ENCODE measurements around the gene SOX15. TPM values are rescaled to one million over a fixed set of nuclear protein-coding genes. Genes with fewer than 3 reads are reported as not detected.

Gene SOX15
- total and polyA plus RNA-seq, 2 of the 13 experiments (the other 11 are each of a cell fraction or from before 2014, with no cell fraction given) = 0.07 to 0.18 TPM

GRCh38 chr17:7573324-7574080, 16.4 kb downstream of the SOX15 start (continued):
- TF ChIP-seq ZBTB8A (CRISPR knock-in tag; IDR thresholded peaks at IDR 0.05; ENCODE audit: borderline replicate concordance, low read depth) = no peak
- TF ChIP-seq MTA1 (CRISPR knock-in tag; IDR thresholded peaks at IDR 0.05; ENCODE audit: borderline replicate concordance) = no peak
- TF ChIP-seq KLF11 (CRISPR knock-in tag; IDR thresholded peaks at IDR 0.05) = no peak; the same call in 1 of the 2 replicates
- TF ChIP-seq ZFP41 (CRISPR knock-in tag; IDR thresholded peaks at IDR 0.05; ENCODE audit: borderline replicate concordance) = no peak
- TF ChIP-seq ZNF530 (CRISPR knock-in tag; IDR thresholded peaks at IDR 0.05; ENCODE audit: low read depth) = no peak
- TF ChIP-seq SALL1 (CRISPR knock-in tag; IDR thresholded peaks at IDR 0.05) = peak; percentile 83
- no peak for TF ChIP-seq ZNF138 (CRISPR knock-in tag; IDR thresholded peaks at IDR 0.05; ENCODE audit: low read depth)
- peak; percentile 23; the same call in 1 of the 2 replicates for TF ChIP-seq ZNF766 (CRISPR knock-in tag; IDR thresholded peaks at IDR 0.05; ENCODE audit: borderline replicate concordance)
- no peak for TF ChIP-seq ZNF496 (CRISPR knock-in tag; IDR thresholded peaks at IDR 0.05; ENCODE audit: insufficient replicate concordance)
- no peak for TF ChIP-seq LRRFIP1 (CRISPR knock-in tag; conservative IDR thresholded peaks at IDR 0.05)
- no peak for TF ChIP-seq EED (CRISPR knock-in tag; IDR thresholded peaks at IDR 0.05)
- TF ChIP-seq ZC3H4 (CRISPR knock-in tag; IDR thresholded peaks at IDR 0.05; ENCODE audit: borderline replicate concordance) = peak; percentile 92; the same call in 1 of the 2 replicates
- TF ChIP-seq ZNF264 (CRISPR knock-in tag; IDR thresholded peaks at IDR 0.05) = 0 out of 2 replicates have a peak, but pooled peaks have one; percentile 45
- no peak for TF ChIP-seq ZNF235 (CRISPR knock-in tag; IDR thresholded peaks at IDR 0.05; ENCODE audit: borderline replicate concordance)
- TF ChIP-seq ZNF296 (CRISPR knock-in tag; conservative IDR thresholded peaks at IDR 0.05) = no peak
- no peak; the same call in 1 of the 2 replicates for TF ChIP-seq CENPT (CRISPR knock-in tag; IDR thresholded peaks at IDR 0.05; ENCODE audit: low read depth)
- TF ChIP-seq HIC2 (CRISPR knock-in tag; IDR thresholded peaks at IDR 0.05; ENCODE audit: low read depth) = no peak
- TF ChIP-seq NFE2 (CRISPR knock-in tag; IDR thresholded peaks at IDR 0.05) = no peak
- no peak for TF ChIP-seq HDAC6 (IDR thresholded peaks at IDR 0.05; ENCODE audit: low read depth, low read length)
- TF ChIP-seq ZFYVE20 (CRISPR knock-in tag; IDR thresholded peaks at IDR 0.05; ENCODE audit: borderline replicate concordance, low read depth) = no peak
- TF ChIP-seq RBAK (CRISPR knock-in tag; IDR thresholded peaks at IDR 0.05) = no peak
- TF ChIP-seq ONECUT2 (CRISPR knock-in tag; IDR thresholded peaks at IDR 0.05) = no peak
- no peak for TF ChIP-seq GZF1 (CRISPR knock-in tag; IDR thresholded peaks at IDR 0.05)
- TF ChIP-seq ZNF790 (CRISPR knock-in tag; IDR thresholded peaks at IDR 0.05; ENCODE audit: borderline replicate concordance) = no peak
- no peak for TF ChIP-seq FOXM1 (CRISPR knock-in tag; IDR thresholded peaks at IDR 0.05)
- TF ChIP-seq HDAC2 (CRISPR knock-in tag; IDR thresholded peaks at IDR 0.05) = peak; percentile 46
- TF ChIP-seq TARDBP (CRISPR knock-in tag; IDR thresholded peaks at IDR 0.05) = peak; percentile 85
- peak; percentile 66; the same call in 1 of the 2 replicates for TF ChIP-seq MEIS2 (CRISPR knock-in tag; IDR thresholded peaks at IDR 0.05)

All from HepG2 (cell line).